NCI-H748 treated with DMSO at 0.1 percent for 48 hours (cell line): ENCODE results near the gene TMEM250.
A peak's percentile ranks its signal among the peaks of the same experiment; 100 is the strongest.
"Not testable (repeated sequence)": the region's sequence is repeated elsewhere in the genome, so short reads cannot be mapped to it uniquely, and the experiment has no call there.

Experiments
- DNase-seq: peaks from one replicate; lab custom pipeline; 2025; lab: John Stamatoyannopoulos, UW

The TMEM250 gene

DNA sequence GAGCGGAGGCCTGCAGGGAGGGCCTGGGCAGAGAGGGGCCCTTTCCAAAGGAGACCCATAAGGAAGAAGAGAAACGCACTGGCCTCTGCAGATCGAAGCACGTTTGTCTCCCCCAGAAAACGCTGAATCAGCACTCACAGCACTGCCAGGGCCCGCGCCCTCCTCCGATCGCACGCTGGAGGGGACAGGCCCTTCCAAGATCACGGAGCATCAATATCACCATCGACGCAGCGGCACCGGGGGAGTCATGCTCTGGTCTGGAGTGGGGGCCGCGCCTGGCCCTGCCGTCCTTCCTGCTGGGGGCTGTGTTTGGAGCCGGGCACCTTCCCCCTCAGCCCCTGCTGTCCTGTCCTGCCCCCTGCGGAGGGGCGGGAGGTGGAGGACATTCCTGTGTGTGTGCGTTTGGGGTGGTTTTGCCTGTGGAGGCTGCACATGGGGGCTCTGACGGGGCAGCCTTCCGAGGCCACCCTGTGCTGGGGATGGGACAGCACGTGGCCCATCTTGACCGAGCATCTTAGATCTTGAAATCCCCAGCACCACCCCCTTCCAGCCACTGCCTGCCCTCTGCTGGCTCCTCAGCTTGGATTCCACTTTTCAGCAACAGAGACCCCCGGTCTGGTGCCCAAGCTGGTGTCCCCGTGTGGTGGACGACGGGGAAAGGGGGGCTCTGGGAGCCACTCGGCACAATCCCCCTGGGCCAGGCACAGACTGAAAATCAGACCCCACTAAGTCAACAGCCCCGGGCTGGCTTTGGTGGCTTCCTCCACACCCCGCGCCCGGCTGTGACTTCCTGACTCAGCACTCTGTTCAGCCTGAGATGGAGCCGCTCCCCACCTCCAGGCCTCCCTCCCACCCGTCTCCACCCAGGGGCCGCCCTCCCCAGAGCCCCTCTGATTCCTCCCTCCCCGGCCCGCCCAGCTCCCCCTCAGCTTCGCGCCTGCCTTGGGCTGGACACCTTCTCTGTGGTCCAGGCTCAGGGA is 8.3 kb downstream of the TMEM250 start:
- no peak for DNase-seq

GRCh38 chr9:136109351-136110081 is 9.2 kb downstream of the TMEM250 start:
- DNase-seq, result peak; percentile 90

DNA sequence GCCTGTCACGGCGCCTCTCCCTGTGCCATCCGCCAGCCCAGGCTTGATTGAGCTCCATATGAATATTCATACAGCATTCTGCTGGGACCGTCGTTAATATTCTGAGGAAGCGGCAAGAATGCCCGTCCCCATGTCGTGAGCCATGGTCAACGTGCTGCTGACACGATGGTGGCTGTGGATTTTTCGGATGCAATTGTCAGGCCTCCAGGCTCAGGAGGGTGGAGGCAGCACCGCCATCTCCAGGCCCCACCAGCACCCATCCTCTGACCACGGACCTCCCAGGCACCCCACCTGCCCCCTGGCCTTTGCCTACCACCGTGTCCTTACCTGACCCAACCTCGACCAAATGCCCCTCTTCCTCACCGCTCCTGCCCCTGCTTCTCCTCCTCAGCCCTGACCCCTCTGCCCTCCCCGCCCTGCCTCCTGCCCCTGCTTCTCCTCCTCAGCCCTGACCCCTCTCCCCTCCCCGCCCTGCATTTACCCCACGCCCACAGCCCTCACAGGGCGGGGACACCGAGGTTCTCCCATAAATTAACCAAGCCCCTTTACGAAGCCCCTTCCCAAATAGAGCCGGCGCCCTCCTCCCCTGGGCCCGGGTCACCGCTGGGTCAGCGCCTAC is 9.9 kb downstream of the TMEM250 start:
- no peak for DNase-seq

DNA sequence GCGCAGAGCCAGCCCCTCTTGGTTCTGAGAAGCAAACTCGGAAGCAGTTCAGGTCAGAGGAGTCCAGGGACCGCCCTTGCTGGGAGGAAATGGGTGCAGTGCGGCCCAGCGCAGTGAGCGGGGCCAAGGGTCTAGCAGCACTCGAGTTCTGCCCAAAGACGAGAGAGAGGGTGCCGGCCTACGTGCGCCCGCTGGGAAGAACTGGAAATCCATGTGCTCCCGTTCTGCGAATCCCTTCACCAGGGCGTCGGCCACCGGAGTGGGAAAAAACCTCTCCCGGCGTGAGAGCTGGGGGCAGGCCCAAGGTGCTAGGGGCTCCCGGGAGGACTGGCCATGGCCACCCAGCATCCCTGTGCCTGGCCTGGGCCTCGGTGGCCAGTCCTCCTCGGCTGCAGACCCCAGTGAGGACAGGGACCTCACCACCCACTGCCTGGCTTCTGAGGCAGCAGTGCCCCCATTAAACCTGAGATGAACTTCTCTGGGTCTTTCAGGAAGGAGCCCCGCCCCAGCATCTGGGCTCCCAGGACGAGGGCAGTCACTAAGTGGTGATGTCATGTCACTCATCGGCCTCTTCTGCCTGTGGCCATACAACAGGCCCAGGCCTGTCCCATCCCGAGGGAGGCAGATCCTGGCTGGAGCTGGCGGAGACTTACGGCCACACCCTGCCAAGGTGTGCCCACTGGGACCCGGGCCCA is 10.6 kb downstream of the TMEM250 start:
- peak; percentile 44 for DNase-seq

GRCh38 chr9:136107155-136107952 is 11.3 kb downstream of the TMEM250 start:
- no peak for DNase-seq

- DNase-seq, result no peak
Observed at GRCh38 chr9:136105398-136106135, 13.1 kb downstream of the TMEM250 start.

DNA sequence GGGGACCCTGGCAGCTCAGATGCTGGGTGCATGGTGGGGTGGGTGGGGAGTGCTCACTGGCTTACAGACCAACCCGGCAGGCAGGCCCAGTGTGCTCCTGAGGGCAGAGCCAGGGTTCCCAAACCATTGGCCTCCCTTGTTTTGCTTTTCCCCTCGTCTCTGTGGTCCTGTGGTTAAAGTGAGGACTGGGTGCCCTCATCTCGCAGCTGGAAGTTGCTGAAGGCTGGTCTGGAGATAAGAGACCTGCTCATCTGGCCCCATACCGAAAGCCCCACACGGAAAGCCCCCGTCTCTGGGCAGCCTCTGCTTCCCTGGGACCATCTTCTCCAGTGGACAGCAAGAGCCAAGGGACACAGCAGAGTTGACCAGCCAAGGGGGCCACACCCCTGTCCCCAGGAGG is 13.8 kb downstream of the TMEM250 start:
- DNase-seq, result no peak

GRCh38 chr9:136104488-136104800 is 14.2 kb downstream of the TMEM250 start:
- DNase-seq, result no peak

DNA sequence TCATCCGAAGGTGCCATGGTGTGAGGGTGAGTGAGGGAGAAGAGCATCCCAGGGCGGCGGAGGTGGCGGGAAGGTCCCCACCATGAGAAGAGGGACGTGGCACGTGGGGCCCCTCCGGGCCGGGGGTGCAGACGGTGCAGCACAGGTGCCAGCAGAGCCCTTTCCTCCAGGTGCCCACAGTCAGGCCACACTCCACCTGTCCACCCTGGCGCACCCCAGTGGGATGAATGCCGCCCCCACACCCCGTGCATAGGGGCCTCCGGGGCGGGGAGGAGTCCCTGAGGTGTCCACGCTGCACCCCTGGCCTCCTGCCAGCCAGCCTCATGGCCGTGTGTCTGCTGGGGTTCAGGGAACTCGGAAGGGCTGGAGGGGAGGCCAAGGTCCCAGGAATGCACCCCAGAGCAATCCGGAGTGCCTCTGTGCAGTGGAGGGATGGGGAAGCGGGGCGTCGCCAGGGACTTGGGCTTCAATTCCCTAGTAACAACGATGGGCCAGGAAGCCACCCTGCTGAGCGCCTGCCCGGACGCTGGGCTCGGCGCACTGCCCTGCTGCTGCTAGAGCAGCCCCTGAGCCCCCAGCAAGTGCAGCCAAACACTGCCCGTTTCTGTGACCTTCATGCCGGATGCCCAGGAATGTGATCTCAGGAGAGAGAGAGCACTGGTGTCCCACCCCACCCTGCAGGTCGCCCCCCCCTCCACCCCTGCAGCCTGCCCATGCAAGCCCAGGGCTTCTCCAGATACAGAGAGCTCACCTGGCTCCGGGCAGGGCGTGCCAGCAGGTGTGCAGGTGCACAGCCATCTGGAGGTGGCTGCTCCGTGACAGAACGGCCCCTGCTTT is 14.8 kb downstream of the TMEM250 start:
- peak; percentile 90 for DNase-seq

GRCh38 chr9:136101615-136102074 is 17.0 kb downstream of the TMEM250 start:
- DNase-seq, result not testable (repeated sequence)

- peak; percentile 53 for DNase-seq
Observed at GRCh38 chr9:136100700-136101614, 17.7 kb downstream of the TMEM250 start.

- DNase-seq, result no peak
Observed at GRCh38 chr9:136099542-136099941, 19.1 kb downstream of the TMEM250 start.

GRCh38 chr9:136098844-136099243 is 19.8 kb downstream of the TMEM250 start:
- no peak for DNase-seq

- no peak for DNase-seq
Observed at GRCh38 chr9:136098210-136098609, 20.5 kb downstream of the TMEM250 start.

DNA sequence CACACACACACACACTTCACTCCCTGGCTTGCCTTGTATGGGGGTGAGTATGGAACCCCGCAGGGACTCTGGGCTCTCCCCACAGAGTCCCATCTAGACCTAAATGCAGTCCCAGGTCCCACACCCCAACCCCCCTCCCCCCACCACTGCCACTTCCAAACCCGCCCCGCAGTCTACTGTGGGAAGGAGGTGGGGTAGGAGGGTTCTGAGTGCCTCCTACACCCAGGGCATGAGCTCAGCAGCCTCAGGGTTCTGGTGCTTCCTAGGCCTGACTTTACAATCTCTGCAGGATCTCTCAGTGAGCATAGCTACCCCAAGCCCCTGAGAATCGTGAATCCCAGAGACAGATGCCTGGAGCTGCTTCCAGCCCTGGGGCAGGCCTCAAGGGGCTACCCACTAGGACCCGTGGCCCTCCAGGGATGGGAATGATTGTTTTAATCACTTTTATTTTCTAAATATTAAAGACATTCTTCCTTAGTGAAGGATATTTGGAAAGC is 22.1 kb downstream of the TMEM250 start:
- DNase-seq, result no peak

GRCh38 chr9:136095070-136096058 is 23.3 kb downstream of the TMEM250 start, which contains the start of gene NACC2:
TSS of gene NACC2 (minus strand) at chr9:136095289. CDS start at chr9:136050521, 44,768 bp downstream.
- peak; percentile 22 for DNase-seq
